ENCODE results near the gene ST6GALNAC6.

ST6GALNAC6 gene

DNA sequence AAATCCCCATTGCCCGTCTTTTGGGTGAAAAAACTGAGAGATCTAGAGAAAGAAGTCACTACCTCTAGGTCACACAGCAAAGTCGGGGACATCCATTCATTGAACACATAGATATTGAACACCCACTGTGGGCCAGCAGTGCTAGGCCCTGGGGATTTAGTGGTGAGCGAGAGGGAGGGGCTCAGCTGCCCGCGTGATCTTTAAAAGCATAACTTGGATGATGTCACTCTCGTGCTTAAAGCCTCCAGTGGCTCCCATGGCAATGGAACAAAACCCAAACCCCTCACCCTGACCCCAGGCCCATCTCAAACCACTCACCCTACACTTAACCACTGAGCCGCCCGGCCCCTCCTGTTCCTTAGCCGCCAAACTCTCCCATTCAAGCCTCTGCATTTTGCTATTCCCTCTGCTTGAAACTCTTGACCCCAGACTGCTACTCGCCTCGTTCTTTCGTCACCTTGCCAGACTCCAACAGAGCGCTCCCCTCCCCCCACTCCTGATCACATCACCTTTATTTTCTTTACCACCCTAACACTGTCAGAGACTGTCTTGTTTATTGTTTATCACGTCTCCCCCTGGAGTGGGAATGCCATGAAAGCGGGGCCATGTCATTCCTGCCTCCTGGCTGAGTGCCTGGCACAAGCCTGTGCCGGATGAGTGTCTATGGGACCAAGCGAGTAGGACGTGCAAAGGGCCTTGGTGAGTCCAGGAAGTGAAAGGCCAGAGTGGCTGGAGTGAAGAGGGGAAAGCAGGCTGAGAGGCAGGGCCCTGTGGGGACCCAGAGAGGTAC is 31.9 kb upstream of the ST6GALNAC6 start:
- no peak for DNase-seq (ENCODE audit: low spot score)

DNA sequence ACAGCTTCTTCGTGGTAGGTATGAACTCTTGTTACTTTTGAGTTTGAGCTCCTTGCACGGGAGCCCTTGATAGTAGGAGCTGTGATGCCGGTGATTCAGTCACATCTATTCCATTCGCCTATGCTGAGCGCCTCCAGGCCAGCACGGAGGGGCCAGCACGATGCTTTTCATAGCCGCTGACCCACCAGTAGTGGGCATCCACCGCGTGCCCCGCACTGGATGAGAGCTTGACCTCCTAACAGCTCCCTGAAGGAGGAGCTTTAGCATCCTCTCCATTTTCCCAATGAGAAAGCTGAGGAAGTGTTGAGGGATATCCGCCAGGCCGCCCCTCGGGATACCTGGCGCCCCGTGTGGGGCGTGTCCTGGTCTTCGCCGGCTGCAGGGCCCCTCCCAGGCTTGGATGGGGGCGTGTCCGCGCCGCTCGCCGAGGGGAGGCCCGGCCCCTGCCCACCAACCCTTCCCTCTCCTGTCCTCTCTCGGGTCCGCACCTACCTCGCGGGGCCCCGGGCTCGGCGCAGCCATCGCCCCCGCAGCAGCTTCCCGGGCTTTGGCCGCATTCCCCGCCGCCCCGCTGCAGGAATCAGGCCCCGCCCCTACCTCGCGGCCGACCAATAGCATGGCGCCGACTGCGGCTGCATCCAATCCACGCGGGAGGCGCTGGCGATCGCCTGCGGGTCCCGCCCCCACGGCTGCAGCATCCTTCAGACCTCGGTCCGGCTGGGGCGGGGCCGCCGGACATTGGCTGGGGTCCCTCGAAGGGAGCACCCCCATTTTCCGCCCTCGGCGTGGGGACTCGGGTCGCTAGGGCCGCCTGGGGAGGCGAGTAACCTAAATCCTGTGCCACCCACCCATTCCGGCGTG is 31.1 kb upstream of the ST6GALNAC6 start, which contains the start of gene PIP5KL1:
PIP5KL1 (minus strand) TSS at position 547 of the 861 bp plus-strand sequence; CDS start at position 522, 25 bp downstream.
- DNase-seq (ENCODE audit: low spot score) = peak; percentile 64

DNA sequence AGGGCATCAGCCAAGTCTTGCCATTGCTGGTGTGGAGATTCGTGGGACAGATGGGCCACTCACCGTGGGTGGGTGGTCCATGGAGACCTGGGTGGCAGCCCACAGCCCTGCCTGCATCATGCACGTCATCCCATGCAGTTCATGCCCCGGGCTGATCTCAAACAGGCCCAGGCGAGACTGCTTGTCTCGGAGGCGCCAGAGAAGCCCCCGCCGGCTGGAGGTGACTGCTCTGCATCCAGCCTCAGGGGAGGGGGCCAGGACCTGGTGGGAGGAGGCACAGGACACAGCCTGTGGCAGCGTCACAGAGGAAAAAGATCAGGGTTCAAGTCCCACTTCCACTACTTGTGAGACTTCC is 30.2 kb upstream of the ST6GALNAC6 start:
- no peak for DNase-seq (ENCODE audit: low spot score)

DNA sequence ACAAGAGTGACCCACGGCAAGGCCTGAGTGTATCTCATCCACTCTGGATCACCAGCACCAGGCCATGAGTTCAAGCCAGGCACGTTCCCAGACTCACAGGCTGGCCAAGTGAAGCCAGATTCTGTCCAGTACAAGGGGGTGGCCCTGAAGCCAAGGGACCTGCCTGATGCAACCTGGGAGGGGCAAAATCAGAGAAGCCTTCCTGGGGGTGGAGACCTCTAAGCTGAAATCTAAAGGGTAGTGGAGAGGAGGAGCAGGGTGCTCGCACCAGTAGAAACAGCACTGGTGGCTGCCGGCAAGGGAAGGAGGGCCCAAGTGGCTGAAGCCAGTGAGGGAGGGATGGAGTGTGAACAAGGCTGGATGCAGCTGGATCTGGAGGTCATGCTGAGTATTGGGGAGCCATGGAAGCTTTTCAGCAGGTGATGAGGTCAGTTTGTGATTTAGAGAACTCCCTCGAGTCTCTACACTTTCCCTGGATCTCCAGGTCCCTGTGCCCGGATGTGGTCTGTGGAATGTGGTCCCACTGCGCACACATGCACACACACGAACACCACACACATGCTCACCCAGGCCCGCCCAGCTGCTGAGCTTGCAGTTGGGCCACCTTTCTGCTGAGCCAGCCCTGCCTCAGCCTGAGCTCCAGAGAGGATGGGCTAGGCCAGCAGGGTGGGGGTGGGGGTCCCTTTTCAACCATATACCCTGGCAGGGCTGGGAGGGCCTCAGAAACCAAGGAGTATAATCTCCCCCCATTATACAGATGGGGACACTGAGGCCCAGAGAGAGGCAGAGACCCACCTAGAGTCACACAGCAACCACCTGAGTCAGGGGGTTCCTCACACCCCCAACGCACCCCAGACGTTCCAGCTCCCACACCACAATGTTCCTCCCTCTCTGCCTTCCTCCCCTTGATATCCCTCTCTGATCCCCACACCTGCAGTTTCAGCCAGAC is 29.5 kb upstream of the ST6GALNAC6 start:
- no peak for DNase-seq (ENCODE audit: low spot score)

DNA sequence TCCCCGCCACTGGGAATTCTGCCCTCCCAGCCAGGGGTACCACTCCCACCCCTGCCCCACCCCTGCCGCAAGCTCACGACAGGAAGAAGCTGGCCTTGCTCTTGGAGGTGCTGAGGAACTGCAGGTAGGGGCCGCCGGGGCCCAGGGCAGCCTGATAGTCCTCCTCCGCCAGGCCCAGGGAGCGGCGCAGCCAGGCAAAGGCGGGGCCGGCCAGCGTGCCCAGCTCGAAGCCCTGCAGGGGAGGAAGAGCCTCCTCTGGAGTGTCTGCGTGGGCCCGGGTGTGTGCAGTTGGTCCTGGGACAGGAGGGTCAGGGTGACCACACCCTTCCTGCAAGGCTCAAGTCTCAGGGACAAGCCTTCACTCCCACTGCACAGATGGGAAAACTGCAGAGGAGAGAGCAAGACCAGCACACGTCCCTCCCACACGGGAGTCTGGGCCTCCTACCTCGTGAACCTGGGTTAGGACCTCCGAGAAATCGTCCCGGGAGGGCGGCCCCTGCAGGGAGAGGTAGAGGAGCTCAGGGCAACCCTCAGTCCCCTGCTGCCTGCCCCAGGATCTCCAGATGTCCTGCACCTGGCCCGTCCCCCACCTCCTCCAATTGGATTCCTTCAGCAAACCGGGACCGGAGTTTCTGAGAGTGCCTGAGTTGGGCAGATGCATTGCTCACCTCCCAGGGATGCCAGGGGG is 28.7 kb upstream of the ST6GALNAC6 start:
- no peak for DNase-seq (ENCODE audit: low spot score)

DNA sequence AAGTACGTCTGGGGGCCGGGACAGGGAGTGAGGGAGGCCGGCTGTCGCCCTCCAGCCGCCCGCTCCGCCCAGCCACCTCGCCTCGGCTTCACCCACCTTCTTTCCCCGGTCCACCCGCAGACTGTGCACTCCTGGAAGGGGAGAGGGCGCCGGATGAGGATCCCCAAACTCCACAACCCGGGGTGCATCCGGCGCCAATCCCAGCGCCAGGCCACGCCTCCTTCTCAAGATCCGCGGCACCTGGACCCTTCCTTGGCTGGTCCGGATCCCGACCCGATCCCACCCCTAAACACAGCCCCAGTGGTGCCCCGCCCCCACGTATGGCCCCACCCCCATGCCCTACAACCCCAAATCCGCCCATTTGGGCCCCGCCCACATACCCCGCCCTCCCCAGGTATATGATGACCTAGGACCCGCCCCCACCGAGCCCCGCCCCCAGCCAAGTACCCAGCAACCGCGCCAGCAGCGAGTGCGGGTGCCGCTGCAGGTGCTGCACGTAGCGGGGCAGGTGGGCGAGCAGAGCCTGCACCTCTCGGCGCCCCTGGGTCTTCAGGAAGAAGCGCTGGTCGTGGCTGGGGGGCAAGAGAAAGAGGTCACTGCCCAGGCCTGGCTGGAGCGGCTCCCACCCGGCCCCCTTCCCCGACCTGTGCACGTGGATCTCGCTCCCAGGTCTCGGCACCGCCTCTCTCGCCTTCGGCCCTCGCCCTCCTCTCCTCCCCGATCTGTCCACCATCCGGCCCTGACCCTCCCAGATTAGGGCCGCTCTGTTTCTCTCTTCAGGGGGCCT is 28.0 kb upstream of the ST6GALNAC6 start:
- DNase-seq (ENCODE audit: low spot score) = no peak

DNA sequence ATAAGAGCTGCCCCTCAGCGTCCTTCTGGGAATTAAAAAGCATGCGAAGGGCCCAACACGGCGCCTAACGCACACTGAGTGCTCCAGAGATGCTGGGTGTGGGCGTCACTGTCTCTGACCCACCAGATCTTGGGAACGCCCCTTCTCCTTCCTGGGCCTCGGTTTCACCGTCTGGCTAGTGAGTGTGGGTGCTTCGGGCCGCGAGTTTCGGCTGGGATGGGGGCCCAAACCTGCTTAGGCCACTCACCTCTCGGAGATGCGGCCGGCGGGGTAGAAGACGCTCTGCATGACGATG is 27.4 kb upstream of the ST6GALNAC6 start:
- DNase-seq (ENCODE audit: low spot score) = no peak

DNA sequence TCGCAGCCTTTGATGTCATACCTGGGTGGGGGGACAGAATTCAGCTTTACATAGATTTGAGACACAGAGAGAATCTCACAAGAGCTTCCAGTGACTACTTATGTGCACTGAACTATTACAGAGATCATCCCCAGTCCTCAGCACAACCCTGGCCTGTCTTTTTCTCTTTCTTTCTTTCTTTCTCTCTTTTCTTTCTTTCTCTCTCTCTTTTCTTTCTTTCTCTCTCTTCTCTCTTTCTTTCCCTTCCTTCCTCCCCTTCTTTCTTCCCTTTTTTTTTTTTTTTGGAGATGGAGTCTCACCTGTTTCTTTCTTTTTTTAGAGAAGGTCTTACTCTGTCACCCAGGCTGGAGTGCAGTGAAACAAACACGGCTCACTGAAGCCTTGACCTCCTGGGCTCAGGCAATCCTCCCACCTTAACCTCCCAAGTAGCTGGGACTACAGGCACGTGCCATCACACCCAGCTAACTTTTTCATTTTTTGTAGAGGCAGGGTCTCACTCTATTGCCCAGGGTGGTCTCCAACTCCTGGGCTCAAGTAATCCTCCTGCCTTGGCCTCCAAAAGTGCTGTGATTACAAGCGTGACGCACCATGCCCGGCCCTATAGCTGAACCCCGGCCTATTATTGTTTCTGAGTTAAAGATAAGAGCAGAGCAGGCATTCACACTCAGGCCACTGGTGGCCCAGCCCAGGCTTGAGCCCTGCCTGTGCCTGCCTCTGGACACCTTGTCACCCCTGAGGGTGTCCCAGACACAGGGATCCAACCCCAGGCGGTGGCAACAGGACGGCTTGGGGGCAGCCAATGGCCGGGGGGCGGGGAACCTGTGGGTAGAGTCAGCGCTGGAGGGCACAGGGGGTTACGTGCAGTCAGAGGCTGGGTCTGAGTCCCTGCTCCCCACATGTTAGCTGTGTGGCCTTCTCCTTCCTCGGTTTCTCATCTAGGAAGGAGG is 26.8 kb upstream of the ST6GALNAC6 start:
- DNase-seq (ENCODE audit: low spot score) = no peak

DNA sequence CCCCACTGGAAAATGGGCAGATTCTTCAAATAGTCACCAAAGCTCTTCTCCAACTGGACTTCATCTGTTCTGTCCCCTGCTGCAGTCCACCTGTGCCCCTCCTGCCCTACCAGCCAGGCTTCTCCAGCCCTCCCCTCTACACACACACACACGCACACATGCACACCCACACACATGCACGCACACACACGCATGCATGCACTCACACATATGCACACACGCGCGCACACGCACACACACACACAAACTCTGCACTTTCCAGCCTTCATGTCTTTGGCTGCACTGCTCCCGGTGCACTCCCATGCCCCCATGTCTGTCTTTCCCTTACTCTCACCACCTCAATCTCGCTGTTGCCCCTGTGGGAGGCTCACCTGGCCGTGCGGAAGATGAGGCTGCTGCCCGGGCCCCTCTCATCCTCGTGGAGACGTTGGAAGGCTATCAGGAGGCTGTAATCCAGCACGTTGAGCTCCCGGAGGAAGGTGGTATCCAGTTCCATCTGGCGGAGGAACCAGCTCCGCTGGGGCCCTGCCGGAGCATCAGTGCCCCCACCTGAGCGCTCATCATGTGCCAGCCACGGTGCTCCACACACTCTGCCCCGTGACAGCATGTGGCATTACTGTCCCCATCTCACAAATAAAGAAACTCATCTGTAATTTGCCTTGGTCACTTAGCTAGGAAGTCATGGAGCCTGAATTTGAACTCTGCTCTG is 25.5 kb upstream of the ST6GALNAC6 start:
- no peak for DNase-seq (ENCODE audit: low spot score)

DNA sequence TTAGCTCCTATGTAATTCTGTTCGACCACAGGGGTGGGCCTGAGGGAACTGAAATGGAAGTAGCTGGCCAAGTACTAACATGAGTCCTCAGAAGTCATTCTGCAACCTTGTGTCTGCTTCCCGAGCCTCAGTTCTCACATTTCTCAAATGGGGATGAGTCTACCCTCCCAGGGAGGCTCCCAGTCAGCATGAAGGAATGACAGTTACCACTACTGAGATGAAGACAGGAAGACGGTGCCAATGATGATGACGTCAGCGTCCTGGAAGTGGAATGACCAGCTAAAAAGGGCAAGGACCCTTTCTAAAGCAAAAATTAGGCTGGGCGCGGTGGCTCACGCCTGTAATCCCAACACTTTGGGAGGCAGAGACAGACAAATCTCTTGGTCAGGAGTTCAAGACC is 24.4 kb upstream of the ST6GALNAC6 start:
- no peak for DNase-seq (ENCODE audit: low spot score)

DNA sequence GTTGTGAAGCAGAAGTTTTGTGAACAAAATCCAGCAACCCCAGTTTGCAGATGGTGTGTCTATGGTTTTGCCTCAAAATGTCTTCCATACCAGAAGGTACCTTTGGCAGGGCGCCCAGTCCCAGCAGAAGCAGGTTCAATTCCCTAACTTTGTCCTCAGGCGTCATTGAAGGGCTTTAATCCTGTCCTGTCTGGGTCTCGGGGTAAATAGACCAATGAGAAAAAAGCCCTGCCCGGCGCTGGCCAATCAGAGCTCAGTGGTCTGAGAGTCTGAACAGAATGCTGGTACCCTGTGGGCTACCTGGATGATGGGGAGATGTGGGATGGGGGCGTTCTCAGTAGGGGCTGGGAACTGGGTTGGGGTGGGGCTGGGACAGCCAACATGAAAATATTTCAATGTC is 23.6 kb upstream of the ST6GALNAC6 start:
- no peak for DNase-seq (ENCODE audit: low spot score)

DNA sequence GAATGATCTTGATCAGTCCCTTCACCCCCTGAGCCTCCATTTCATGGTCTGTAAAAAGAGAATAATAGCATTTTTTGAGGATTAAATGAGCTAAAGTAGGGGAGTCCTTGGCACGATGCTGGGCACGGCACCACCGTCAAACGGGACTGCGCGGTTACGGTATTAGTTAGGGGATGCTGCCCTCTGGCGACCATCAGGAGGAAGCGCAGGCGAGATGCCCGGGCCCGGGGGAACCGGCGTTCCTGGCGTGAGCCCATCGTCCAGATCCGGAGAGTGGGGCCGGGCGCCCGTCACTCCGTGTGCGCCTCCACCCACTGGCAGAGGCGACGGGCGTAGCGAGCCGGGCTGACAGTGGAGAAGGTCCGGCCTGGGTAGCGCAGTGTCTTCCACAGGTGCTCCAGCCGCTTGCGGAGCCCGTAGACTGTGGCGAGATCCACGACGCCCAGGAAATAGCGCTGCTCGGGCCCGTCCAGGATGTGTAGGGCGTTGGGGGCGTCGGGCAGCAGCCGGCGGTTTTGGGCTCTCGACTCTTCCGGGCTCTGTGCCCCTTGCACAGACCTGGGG is 22.2 kb upstream of the ST6GALNAC6 start:
- DNase-seq (ENCODE audit: low spot score) = peak; percentile 71

DNA sequence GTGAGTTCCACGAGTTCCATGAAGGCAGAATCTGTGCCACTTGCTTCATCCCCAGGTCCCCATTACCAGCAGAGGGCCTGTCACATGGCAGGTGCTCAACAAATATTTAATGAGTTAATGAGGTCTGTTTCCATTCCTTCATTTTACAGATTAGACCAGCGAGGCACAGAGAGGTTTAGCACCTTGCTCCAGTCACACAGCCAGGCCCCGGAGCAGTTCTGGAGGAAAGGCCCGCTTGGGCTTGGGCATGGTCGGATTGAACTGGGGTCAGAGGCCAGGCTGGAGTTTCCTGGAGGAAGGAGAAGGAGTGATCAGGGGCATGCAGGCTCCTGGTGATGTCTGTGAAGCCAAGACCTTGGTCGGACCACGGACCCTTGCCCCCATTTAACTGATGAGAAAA is 21.4 kb upstream of the ST6GALNAC6 start:
- DNase-seq (ENCODE audit: low spot score) = no peak

DNA sequence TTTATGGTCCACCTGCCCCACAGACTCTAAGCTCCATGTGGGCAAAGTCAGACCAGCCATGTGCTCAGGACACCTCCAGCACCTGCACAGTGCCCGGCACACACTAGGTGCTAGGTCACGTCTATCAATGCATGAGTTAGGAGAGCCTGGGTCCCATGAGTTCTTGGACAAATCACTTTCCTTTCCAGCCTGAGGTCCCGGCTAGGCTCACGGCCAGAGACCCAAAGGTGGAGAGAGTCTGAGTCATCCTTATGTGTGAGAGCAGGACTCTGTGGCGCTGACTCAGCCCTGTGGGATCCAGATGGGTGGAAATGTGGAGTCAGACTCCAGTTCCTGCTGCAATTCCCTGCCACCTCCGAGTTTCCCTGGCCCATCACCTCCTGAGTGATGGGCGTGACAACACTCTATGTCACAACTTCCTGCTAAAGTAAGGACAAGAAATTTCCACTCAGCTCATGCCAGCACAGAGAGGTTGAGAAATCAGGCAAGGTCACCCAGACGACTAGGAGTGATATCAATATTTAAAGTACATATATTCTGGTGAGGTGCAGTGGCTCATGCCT is 19.9 kb upstream of the ST6GALNAC6 start:
- peak; percentile 96 for DNase-seq (ENCODE audit: low spot score)

DNA sequence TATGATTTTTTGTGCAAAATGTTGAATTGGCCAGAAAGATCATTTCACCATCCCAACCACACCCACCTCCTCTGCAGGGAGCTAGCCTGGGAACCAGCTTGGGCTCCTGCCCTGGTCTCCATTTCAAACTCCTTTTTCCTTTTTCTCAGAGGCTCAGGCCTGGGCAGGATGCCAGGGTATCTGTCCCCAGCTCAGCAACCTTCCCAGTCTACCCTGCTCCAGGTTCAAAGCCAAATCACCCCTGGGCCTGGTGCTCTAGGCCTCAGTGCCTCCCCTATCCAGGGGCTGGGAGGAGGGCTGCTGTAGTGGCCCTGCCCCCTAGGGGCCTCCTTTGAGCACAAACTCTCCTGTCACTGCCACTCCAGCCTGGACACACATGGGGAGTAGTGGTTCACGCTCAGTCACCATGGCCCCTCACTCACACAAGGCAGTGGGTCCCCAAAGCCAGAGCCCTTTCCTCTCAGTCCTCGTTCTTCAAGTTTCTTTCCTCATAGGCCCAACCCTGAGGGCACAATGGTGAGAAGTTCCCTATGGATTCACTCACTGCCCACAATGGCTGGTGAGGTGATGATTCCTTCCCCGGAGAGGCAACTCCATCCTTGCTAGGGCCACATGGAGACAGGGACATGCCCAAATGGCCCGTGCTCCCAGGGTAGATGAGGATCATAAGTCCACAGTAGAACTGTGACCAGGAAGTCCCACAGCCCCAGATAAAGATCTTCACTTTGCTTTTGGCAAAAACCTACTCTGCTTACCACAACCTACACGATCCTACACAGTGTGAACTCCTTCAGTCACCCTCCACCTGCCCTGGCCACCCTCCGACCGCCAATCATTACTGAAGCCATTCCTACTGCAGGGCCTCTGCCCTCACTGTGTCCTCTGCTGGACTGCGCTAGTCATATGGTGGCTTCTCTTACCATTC is 19.0 kb upstream of the ST6GALNAC6 start:
- no peak for DNase-seq (ENCODE audit: low spot score)

DNA sequence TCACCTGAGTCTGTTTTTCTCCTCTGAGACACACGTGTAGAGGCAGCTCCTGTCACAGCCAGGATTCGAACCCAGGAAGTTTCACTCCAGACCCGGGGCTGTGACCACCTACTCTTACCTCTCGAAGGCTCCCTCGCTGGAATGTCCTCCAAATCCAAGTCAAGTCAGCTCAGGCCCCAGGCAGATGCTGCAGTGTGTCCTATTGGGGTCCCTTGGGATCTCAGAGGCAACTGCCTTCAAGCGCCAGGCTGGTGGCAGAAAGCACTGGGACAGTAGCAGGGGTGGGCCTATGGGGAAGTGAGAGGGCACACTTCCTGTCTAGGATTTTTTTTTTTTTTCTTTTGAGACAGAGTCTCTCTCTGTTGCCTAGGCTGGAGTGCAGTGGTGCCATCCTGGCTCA is 18.2 kb upstream of the ST6GALNAC6 start:
- no peak for DNase-seq (ENCODE audit: low spot score)
